Hepatocyte (in vitro differentiated cells): Measurements from ENCODE around the gene FHIP1B. TPM values are rescaled to one million over a fixed set of nuclear protein-coding genes. Genes with fewer than 3 reads are reported as not detected.
"Not testable (repeated sequence)": the region's sequence is repeated elsewhere in the genome, so short reads cannot be mapped to it uniquely, and the experiment has no call there.

Source experiments
- DNase-seq: peaks from one replicate; pipeline ENCODE4 v3.0.0-alpha.2; 2016; ENCODE audit warnings: low spot score
- H2AFZ ChIP-seq: fragments of 200-600 bp; sonication (generic); 2 replicates; pipeline ENCODE4 v1.6.0; 2016; ENCODE audit warnings: antibody characterized with exemption, mild to moderate bottlenecking
- H3K27ac ChIP-seq: fragments of 200-600 bp; sonication (generic); 2 replicates; pipeline ENCODE4 v1.5.1; 2016; ENCODE audit warnings: mild to moderate bottlenecking
- H3K27me3 ChIP-seq: fragments of 200-600 bp; sonication (generic); 2 replicates; pipeline ENCODE4 v1.6.1; 2016
- H3K36me3 ChIP-seq: fragments of 200-600 bp; sonication (generic); replicated peaks from 2 replicates; pipeline ENCODE4 v1.5.1; 2016; ENCODE audit warnings: low read depth; ENCODE audit not compliant: insufficient read depth
- H3K4me1 ChIP-seq: fragments of 200-600 bp; sonication (generic); 2 replicates; pipeline ENCODE4 v1.5.1; 2016; ENCODE audit warnings: mild to moderate bottlenecking, moderate library complexity; ENCODE audit not compliant: insufficient read depth
- H3K4me2 ChIP-seq: fragments of 200-600 bp; sonication (generic); 2 replicates; pipeline ENCODE4 v1.6.0; 2016
- H3K4me3 ChIP-seq: fragments of 200-600 bp; sonication (generic); 2 replicates; pipeline ENCODE4 v1.5.1; 2016; ENCODE audit warnings: mild to moderate bottlenecking
- H3K79me2 ChIP-seq: fragments of 200-600 bp; sonication (generic); 2 replicates; pipeline ENCODE4 v1.6.0; 2017; ENCODE audit warnings: mild to moderate bottlenecking
- H3K9me2 ChIP-seq: fragments of 200-600 bp; sonication (generic); replicated peaks from 2 replicates; pipeline ENCODE4 v1.6.0; 2017; ENCODE audit warnings: mild to moderate bottlenecking; ENCODE audit not compliant: insufficient read depth
- H3K9me3 ChIP-seq: fragments of 200-600 bp; sonication (generic); 2 replicates; pipeline ENCODE4 v1.5.1; 2016; ENCODE audit warnings: low read depth, mild to moderate bottlenecking
- H4K20me1 ChIP-seq: fragments of 200-600 bp; sonication (generic); 2 replicates; pipeline ENCODE4 v1.6.0; 2016; ENCODE audit warnings: mild to moderate bottlenecking; ENCODE audit not compliant: insufficient read depth, poor library complexity, severe bottlenecking
- CTCF ChIP-seq: fragments of 200-600 bp; sonication (generic); IDR thresholded peaks from 2 replicates; pipeline ENCODE4 v1.5.1; 2016; ENCODE audit warnings: antibody characterized with exemption, mild to moderate bottlenecking; ENCODE audit not compliant: poor library complexity
- EZH2 ChIP-seq: fragments of 200-600 bp; sonication (generic); IDR thresholded peaks from 2 replicates; pipeline ENCODE4 v1.6.1; 2016; ENCODE audit warnings: antibody characterized with exemption, mild to moderate bottlenecking, borderline replicate concordance
- EZH2phosphoT487 ChIP-seq: fragments of 200-600 bp; sonication (generic); IDR thresholded peaks from one replicate; pipeline ENCODE4 v1.6.1; 2018; ENCODE audit warnings: antibody characterized with exemption, mild to moderate bottlenecking, low read depth, moderate library complexity; ENCODE audit not compliant: unreplicated experiment, severe bottlenecking
- WGBS: methylation state at CpG from one replicate; pipeline ENCODE4 v1.1.6; 2016; ENCODE audit warnings: low lambda C conversion rate; ENCODE audit errors: missing lambda C conversion rate; 5-methylcytosine and 5-hydroxymethylcytosine counted together
- polyA plus RNA-seq: library from polyadenylated mRNA; unstranded; fragments of >200 nt; fragmentation: Nextera tagmentation; extraction: Ambion mirVana; gene quantifications from 2 replicates; pipeline ENCODE4 v1.2.1, GENCODE V29; 2016
- total RNA-seq: library from RNA; depleted of rRNA; stranded (reverse); fragments of >200 nt; gene quantifications from 2 replicates; pipeline ENCODE4 v1.2.3, GENCODE V29; 2014

FHIP1B gene
- total RNA-seq (27.7 and 30.2 TPM in 2 replicates), polyA plus RNA-seq (31.5 and 42.2 TPM in 2 replicates)

- peaks cover 9% of the 10 kb centered on the region for H3K4me1 ChIP-seq
- peak; percentile 100 for DNase-seq
- H3K79me2 ChIP-seq, result peaks cover 40% of the 10 kb centered on the region
- TF ChIP-seq CTCF (no peak), EZH2phosphoT487 (no peak), EZH2 (no peak)
- 2% methylated on average over 58 of the region's 62 CpGs for WGBS
- H3K4me3 ChIP-seq, result peak within 1 kb of the TSS; percentile 41
- H3K4me2 ChIP-seq, result peak within 1 kb of the TSS; percentile 85
- peak within 1 kb of the TSS; percentile 81 for H2AFZ ChIP-seq
- no peaks in the 10 kb centered on the region for H3K27me3 ChIP-seq
- H4K20me1 ChIP-seq, result no peaks in the 10 kb centered on the region
- no peaks in the 10 kb centered on the region for H3K36me3 ChIP-seq
- H3K9me2 ChIP-seq, result no peaks in the 10 kb centered on the region
- H3K9me3 ChIP-seq, result no peaks in the 10 kb centered on the region
- H3K27ac ChIP-seq, result peak within 1 kb of the TSS; percentile 91
Observed at GRCh38 chr11:6234387-6235107, at the start of gene FHIP1B. FHIP1B (minus strand) TSS chr11:6234636; CDS start chr11:6224516, 10,120 bp downstream.

DNA sequence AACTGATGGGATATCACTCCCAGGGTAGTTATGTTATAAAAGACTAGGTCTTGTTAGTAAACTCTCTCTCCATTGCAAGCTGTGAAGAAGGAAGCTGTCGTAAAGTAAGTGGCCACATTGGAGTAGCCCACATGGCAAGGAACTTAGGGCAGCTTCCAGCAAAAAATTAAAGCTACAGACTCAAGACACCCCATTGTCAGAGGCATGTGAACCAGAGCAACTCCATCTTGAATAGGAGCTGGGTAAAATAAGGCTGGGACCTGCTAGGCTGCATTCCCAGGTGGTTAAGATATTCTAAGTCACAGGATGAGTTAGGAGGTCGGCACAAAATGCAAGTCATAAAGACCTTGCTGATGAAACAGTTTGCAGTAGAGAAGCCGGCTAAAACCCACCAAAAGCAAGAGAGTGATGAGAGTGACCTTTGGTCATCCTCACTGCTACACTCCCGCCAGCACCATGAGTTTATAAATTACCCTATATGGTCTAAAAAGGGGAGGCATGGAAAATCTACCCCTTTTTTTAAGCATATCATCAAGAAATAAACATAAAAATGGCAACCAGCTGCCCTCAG, 49.1 kb upstream of the FHIP1B start:
- H3K36me3 ChIP-seq, result no peaks in the 10 kb centered on the region
- H4K20me1 ChIP-seq, result no peaks in the 10 kb centered on the region
- H3K9me2 ChIP-seq, result no peaks in the 10 kb centered on the region
- DNase-seq, result no peak
- no peaks in the 10 kb centered on the region for H3K79me2 ChIP-seq
- H3K27me3 ChIP-seq, result no peaks in the 10 kb centered on the region
- H3K27ac ChIP-seq, result no peak overlapping the region
- H3K9me3 ChIP-seq, result no peaks in the 10 kb centered on the region
- H3K4me2 ChIP-seq, result no peak overlapping the region
- no peak overlapping the region for H2AFZ ChIP-seq
- TF ChIP-seq CTCF (no peak), EZH2phosphoT487 (no peak), EZH2 (no peak)
- no peak overlapping the region for H3K4me3 ChIP-seq
- WGBS, result 68% methylated on average over 4 of the region's 4 CpGs
- H3K4me1 ChIP-seq, result peaks cover 3% of the 10 kb centered on the region

DNA sequence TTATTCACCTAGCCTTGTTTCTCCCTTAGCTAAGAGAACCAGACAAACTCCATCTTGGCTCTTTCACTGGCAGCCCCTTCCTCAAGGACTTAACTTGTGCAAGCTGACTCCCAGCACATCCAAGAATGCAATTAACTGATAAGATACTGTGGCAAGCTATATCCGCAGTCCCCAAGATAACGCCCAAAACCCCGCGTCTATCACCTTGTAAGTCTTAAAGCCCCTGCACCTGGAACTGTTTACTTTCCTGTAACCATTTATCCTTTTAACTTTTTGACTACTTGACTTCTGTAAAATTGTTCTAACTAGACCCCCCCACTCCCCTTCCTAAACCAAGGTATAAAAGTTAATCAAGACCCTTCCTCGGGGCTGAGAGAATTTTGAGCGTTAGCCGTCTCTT, 46.4 kb upstream of the FHIP1B start:
- H3K4me3 ChIP-seq, H3K9me3 ChIP-seq, DNase-seq, H3K27ac ChIP-seq, H3K79me2 ChIP-seq, H3K9me2 ChIP-seq, H4K20me1 ChIP-seq, H3K4me1 ChIP-seq, H3K4me2 ChIP-seq, H3K27me3 ChIP-seq, H2AFZ ChIP-seq, H3K36me3 ChIP-seq: not testable (repeated sequence)
- 7% methylated on average over 7 of the region's 7 CpGs for WGBS

GRCh38 chr11:6273188-6273587, 38.8 kb upstream of the FHIP1B start:
- Histone ChIP-seq H3K4me3 (no peak overlapping the region), H4K20me1 (no peaks in the 10 kb centered on the region), H3K27ac (no peak overlapping the region), H2AFZ (no peak overlapping the region), H3K36me3 (no peaks in the 10 kb centered on the region), H3K9me3 (no peaks in the 10 kb centered on the region), H3K27me3 (no peaks in the 10 kb centered on the region), H3K9me2 (no peaks in the 10 kb centered on the region), H3K79me2 (no peaks in the 10 kb centered on the region), H3K4me2 (no peak overlapping the region), H3K4me1 (no peaks in the 10 kb centered on the region)
- TF ChIP-seq EZH2phosphoT487 (no peak), CTCF (no peak), EZH2 (no peak)
- DNase-seq, result no peak
- 72% methylated on average over 4 of the region's 4 CpGs for WGBS
